ENCODE measurements around the gene SYNE1.

- TF ChIP-seq, protein P1, sequence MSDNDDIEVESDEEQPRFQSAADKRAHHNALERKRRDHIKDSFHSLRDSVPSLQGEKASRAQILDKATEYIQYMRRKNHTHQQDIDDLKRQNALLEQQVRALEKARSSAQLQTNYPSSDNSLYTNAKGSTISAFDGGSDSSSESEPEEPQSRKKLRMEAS (CRISPR knock-in tag; IDR thresholded peaks at IDR 0.05) = no peak
- TF ChIP-seq, protein P2, sequence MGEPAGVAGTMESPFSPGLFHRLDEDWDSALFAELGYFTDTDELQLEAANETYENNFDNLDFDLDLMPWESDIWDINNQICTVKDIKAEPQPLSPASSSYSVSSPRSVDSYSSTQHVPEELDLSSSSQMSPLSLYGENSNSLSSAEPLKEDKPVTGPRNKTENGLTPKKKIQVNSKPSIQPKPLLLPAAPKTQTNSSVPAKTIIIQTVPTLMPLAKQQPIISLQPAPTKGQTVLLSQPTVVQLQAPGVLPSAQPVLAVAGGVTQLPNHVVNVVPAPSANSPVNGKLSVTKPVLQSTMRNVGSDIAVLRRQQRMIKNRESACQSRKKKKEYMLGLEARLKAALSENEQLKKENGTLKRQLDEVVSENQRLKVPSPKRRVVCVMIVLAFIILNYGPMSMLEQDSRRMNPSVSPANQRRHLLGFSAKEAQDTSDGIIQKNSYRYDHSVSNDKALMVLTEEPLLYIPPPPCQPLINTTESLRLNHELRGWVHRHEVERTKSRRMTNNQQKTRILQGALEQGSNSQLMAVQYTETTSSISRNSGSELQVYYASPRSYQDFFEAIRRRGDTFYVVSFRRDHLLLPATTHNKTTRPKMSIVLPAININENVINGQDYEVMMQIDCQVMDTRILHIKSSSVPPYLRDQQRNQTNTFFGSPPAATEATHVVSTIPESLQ (CRISPR knock-in tag; IDR thresholded peaks at IDR 0.05) = no peak
- TF ChIP-seq, protein P3, sequence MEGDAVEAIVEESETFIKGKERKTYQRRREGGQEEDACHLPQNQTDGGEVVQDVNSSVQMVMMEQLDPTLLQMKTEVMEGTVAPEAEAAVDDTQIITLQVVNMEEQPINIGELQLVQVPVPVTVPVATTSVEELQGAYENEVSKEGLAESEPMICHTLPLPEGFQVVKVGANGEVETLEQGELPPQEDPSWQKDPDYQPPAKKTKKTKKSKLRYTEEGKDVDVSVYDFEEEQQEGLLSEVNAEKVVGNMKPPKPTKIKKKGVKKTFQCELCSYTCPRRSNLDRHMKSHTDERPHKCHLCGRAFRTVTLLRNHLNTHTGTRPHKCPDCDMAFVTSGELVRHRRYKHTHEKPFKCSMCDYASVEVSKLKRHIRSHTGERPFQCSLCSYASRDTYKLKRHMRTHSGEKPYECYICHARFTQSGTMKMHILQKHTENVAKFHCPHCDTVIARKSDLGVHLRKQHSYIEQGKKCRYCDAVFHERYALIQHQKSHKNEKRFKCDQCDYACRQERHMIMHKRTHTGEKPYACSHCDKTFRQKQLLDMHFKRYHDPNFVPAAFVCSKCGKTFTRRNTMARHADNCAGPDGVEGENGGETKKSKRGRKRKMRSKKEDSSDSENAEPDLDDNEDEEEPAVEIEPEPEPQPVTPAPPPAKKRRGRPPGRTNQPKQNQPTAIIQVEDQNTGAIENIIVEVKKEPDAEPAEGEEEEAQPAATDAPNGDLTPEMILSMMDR (IDR thresholded peaks at IDR 0.05) = no peak
- no peak for TF ChIP-seq USF1 (CRISPR knock-in tag; IDR thresholded peaks at IDR 0.05)
- no peak for TF ChIP-seq MYBL2 (CRISPR knock-in tag; IDR thresholded peaks at IDR 0.05)
- no peak for TF ChIP-seq ZNF232 (CRISPR knock-in tag; IDR thresholded peaks at IDR 0.05)
- no peak for TF ChIP-seq PRRX2 (CRISPR knock-in tag; IDR thresholded peaks at IDR 0.05)
- no peak for TF ChIP-seq NFYB (CRISPR knock-in tag; conservative IDR thresholded peaks at IDR 0.05; ENCODE audit: low read depth)
- no peak for TF ChIP-seq FOXP4 (CRISPR knock-in tag; IDR thresholded peaks at IDR 0.05)
- TF ChIP-seq NR2C2 (CRISPR knock-in tag; IDR thresholded peaks at IDR 0.05) = no peak
- TF ChIP-seq JUN (CRISPR knock-in tag; IDR thresholded peaks at IDR 0.05) = no peak
- TF ChIP-seq MLX (CRISPR knock-in tag; IDR thresholded peaks at IDR 0.05) = no peak
- TF ChIP-seq TEAD1 (CRISPR knock-in tag; IDR thresholded peaks at IDR 0.05) = no peak
Observed at GRCh38 chr6:152636021-152636608, 1.0 kb downstream of the SYNE1 start.

Data from WTC11 (cell line).